GM21360 (cell line): Measurements from ENCODE around the gene HID1.

Experiments used
- ATAC-seq: cut with Tn5 transposase; IDR thresholded peaks from one replicate; pipeline ENCODE4 v1.9.1; 2021; ENCODE audit warnings: mild to moderate bottlenecking, moderate library complexity; ENCODE audit not compliant: unreplicated experiment

HID1 gene

DNA sequence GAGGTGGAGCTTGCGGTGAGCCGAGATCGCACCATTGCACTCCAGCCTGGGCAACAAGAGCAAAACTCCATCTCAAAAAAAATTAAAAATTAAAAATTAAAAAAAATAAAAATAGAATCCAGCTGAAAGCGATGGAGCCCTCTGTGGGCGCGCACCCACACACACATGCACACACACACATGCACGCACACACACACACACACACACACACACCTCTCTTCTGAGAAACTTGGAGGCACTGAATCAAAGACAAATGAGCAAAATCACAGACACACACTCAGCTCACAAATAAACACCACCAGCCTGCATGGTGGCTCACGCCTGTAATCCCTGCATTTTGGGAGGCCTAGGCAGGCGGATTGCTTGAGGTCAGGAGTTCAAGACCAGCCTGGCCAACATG, 69.5 kb downstream of the HID1 start:
- ATAC-seq, result no peak

DNA sequence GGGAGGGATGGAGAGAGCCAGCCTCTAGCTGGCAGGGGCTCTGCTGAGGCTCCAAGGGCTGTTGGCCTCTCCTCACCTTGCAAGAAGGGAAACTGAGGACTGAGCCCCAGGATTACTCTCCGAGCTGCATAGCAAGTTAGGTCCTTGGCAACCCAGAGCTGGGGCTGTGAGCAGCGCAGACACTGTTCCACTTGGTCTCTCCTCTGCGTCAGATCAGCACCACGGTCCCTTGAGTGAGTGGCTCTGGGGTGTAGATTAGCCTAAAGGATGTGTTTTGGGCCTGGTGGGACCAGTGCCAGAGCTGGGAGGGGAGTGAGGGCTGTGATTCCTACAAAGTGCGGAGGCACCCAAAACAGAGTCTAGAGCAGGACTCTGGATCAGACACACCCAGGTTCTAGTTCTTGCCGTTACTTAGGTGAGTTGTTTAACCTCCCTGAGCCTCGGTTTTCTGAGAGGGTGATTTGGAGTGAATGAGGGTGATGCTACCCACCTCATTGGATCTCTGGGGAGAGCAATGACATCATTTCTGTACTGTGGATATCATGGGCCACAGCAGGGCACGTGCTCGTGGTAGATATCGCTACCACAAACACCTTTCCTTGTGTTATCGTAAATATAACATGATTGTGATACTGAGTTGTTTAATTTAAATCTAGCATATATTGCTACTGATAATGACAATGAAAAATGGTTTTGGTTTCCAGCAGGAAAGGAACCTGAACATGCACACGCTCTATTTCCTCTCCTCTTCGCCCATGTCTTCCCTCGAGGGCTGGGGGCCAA, 71.0 kb downstream of the HID1 start:
- ATAC-seq, result no peak
